Activated T-cell treated with anti-CD3 and anti-CD28 coated beads, Interleukin-2, amount 50 U/mL, for 4 hours (primary cell): Measurements from ENCODE around the gene CD164. TPM values are rescaled to one million over a fixed set of nuclear protein-coding genes. Genes with fewer than 3 reads are reported as not detected.

Experiments
- ATAC-seq, 2 donors: fragments of 200-7000 bp; cut with Tn5 transposase; one replicate each; pipeline ENCODE4 v1.10.0; 2021
- DNase-seq: peaks from one replicate; pipeline ENCODE4 v3.0.0-alpha.2; 2020
- H3K27me3 Mint-ChIP-seq: one replicate; pipeline ENCODE4 v1.8.0; 2021; ENCODE audit warnings: low read depth, mixed read lengths
- H3K36me3 Mint-ChIP-seq: one replicate; pipeline ENCODE4 v1.8.0; 2022; ENCODE audit warnings: mixed read lengths; ENCODE audit not compliant: insufficient read depth
- H3K4me1 Mint-ChIP-seq: one replicate; pipeline ENCODE4 v1.8.0; 2021; ENCODE audit warnings: low read depth, mixed read lengths
- H3K4me3 Mint-ChIP-seq: one replicate; pipeline ENCODE4 v1.8.0; 2021; ENCODE audit warnings: mild to moderate bottlenecking, moderate library complexity, mixed read lengths
- H3K9me3 Mint-ChIP-seq: one replicate; pipeline ENCODE4 v1.8.0; 2021; ENCODE audit warnings: mixed read lengths
- total RNA-seq, 3 donors: library from RNA; stranded (reverse); gene quantifications; one replicate each; pipeline ENCODE4 v1.2.1, GENCODE V29; 2021

The CD164 gene
- total RNA-seq, 3 donors from 2014 or later = 236 to 295 (median 239) TPM

GRCh38 chr6:109363753-109364152, 18.5 kb downstream of the CD164 start:
- ATAC-seq = no peak
- Mint-ChIP-seq H3K27me3 (no peaks in the 10 kb centered on the region), H3K4me1 (peaks cover 24% of the 10 kb centered on the region), H3K9me3 (no peaks in the 10 kb centered on the region), H3K4me3 (no peak overlapping the region), H3K36me3 (peaks cover 67% of the 10 kb centered on the region)
- no peak for DNase-seq

DNA sequence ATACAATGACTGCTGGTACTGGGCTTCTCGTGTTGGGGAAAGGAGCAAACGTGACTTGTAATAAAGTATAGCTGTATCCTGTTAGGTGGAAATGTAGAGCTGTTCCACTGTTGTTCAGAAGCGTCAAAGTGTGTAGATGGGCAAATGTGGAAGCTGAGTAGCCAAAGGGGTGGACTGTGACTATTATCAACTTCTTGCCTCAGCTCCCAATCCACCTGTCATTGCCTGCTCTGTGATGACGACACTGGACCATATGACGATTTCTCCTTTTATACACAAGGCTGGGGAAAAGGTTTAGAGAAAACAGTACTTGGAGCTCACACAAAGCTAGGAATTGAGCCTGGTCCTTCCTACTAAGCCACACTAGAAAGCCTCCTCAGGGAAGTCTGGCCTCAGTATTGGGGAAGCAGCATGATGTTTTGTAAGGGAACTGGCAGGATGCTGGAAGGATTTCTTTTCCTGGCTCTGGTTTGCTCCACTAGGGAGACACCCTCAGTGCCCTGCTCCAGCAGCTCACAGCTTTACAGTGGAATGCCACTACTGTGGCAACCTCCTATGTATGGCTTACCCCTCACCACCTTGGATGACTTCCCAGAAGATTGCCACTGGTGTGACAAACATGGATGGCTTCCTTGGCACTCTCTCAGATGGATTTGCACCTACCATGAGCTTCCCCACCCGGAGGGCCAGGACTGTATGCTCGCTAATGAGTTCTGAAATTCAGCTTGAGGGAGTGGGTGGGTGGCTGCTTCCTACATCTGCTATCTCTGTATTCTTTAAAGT, 20.0 kb downstream of the CD164 start:
- H3K4me1 Mint-ChIP-seq = peaks cover 24% of the 10 kb centered on the region
- H3K9me3 Mint-ChIP-seq = no peaks in the 10 kb centered on the region
- no peak for DNase-seq
- H3K27me3 Mint-ChIP-seq = no peaks in the 10 kb centered on the region
- H3K4me3 Mint-ChIP-seq = no peak overlapping the region
- peaks cover 77% of the 10 kb centered on the region for H3K36me3 Mint-ChIP-seq
- no peak for ATAC-seq

GRCh38 chr6:109360791-109361190, 21.5 kb downstream of the CD164 start:
- ATAC-seq (no peak), DNase-seq (no peak)
- Mint-ChIP-seq H3K4me3 (no peak overlapping the region), H3K9me3 (peaks cover 3% of the 10 kb centered on the region), H3K4me1 (peaks cover 18% of the 10 kb centered on the region), H3K36me3 (peaks cover 77% of the 10 kb centered on the region), H3K27me3 (no peaks in the 10 kb centered on the region)

GRCh38 chr6:109360281-109360680, 22.0 kb downstream of the CD164 start:
- Mint-ChIP-seq H3K9me3 (peaks cover 3% of the 10 kb centered on the region), H3K4me1 (peaks cover 18% of the 10 kb centered on the region), H3K4me3 (no peak overlapping the region), H3K27me3 (no peaks in the 10 kb centered on the region), H3K36me3 (peaks cover 77% of the 10 kb centered on the region)
- ATAC-seq = no peak
- no peak for DNase-seq

- Mint-ChIP-seq H3K4me3 (no peak overlapping the region), H3K27me3 (no peaks in the 10 kb centered on the region), H3K4me1 (peaks cover 13% of the 10 kb centered on the region), H3K9me3 (peaks cover 3% of the 10 kb centered on the region), H3K36me3 (peaks cover 75% of the 10 kb centered on the region)
- no peak for ATAC-seq
- DNase-seq = no peak
Measured at GRCh38 chr6:109359248-109359647, 23.0 kb downstream of the CD164 start.

- Mint-ChIP-seq H3K4me1 (peaks cover 5% of the 10 kb centered on the region), H3K4me3 (no peak overlapping the region), H3K36me3 (peaks cover 72% of the 10 kb centered on the region), H3K27me3 (no peaks in the 10 kb centered on the region), H3K9me3 (peaks cover 3% of the 10 kb centered on the region)
- no peak for ATAC-seq
- no peak for DNase-seq
Measured at GRCh38 chr6:109358204-109358603, 24.1 kb downstream of the CD164 start.

DNA sequence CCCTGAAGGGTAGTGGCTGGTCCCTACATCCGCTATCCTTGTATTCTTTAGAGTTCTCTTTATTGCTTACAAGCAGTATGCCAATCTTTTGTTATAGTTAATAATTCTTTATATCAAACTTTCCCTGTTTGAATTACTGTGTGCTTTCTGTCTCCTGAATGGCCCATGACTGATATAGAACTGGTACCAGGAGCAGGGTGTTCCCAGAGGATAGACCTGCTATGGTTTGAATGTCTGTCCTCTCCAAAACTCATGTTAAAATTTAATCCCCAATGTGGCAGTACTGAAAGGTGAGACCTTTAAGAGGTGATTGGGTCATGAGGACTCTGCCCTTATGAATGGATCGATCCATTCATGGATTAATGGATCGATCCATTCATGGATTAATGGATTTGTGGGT, 26.0 kb downstream of the CD164 start:
- DNase-seq (no peak), ATAC-seq (no peak)
- Mint-ChIP-seq H3K36me3 (peaks cover 73% of the 10 kb centered on the region), H3K27me3 (no peaks in the 10 kb centered on the region), H3K4me1 (peaks cover 5% of the 10 kb centered on the region), H3K4me3 (no peak overlapping the region), H3K9me3 (peaks cover 3% of the 10 kb centered on the region)

DNA sequence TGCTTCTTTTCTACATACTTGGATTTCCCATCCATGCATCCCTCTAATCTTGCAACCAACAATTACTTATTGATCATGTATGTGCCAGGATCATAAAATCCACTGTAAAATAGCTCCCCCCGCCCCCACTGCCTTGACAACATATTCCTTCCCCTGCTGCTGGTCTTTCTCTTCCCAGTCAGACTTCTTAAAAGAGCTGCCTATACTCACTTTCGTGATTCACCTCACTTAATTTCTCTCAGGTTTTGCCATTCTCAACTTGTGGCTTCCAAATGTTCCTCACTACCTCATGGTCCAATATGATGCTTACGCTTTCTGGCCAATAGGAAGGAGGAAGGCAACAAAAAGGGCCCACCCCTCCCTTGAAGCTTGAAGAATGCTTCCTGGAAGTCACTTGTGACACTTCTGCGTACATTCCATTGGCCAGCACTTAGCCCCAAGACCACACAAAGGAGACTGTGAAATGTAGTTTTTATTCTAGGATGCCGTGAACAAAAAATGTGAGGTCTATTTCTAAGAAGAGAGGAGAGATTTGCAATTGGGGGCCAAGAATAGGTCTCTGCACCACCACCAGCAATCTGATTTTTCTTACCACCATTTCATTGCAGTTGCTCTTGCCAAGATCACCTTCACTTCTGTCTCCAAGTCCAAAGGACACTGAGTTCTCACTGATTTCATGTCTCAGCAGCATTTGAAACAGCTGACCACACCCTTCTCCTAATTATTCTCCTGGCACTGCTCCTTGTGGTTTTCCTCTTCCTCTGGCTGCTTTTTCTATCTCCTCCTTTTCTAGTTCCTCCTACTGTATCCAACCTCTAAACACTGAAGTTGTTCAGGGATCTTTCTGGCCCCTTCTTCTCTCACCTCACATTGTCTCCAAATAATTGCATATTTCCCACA, 30.8 kb downstream of the CD164 start:
- Mint-ChIP-seq H3K4me1 (peaks cover 6% of the 10 kb centered on the region), H3K36me3 (peaks cover 35% of the 10 kb centered on the region), H3K4me3 (no peak overlapping the region), H3K27me3 (no peaks in the 10 kb centered on the region), H3K9me3 (no peaks in the 10 kb centered on the region)
- no peak for DNase-seq
- no peak for ATAC-seq

DNA sequence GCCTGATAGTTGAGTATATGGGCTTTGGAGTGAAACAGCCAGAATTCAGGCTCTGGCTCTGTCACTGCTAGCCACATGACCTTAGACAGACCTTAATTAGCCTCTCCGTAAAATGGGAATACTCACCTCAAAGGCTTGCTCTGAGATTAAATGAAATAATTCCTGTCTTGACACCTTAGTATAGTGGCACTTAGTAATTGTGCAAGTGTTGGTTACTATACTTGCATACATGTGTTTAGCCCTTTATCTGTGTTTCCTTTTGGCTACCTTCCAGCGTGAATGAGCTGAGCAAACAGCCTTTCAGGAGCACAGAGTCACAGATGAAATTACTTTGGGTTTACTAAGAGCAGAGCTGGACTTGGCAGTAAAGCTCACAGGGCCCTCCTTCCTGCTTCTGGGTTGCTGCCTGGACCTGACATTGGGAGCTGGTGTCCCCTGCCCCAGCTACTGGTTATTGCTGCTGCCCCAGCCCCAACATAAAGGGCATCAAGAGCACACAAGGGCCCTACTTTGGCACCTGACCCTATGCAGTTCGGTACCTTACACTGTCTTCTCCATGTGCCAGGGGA, 32.8 kb downstream of the CD164 start:
- H3K4me1 Mint-ChIP-seq = peaks cover 6% of the 10 kb centered on the region

DNA sequence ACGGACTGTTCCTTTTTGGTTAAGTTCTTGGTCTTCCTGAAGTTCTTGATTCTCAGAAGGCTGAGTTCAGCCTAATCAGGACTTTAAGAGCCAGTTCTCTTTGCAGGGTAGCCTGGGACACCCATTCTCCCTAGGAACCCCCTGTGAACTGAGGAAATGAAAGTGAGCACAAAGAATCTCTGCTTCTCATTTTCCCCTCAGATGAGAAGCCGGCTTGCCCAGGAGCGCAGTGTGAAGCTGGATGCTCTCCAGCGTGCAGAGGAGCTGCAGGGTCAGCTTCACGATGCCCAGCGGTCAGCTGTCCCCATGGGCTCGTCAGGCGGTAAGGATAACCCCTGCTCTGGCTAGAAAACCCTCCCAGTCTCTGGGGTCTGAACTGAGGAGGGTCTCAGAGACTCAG, 34.0 kb downstream of the CD164 start:
- DNase-seq = no peak
- no peak for ATAC-seq
- Mint-ChIP-seq H3K36me3 (peaks cover 18% of the 10 kb centered on the region), H3K9me3 (no peaks in the 10 kb centered on the region), H3K27me3 (no peaks in the 10 kb centered on the region), H3K4me1 (peaks cover 6% of the 10 kb centered on the region), H3K4me3 (no peak overlapping the region)

More for the DNA sequence above, 32.8 kb downstream of the CD164 start:
- DNase-seq = no peak
- Mint-ChIP-seq H3K4me3 (no peak overlapping the region), H3K36me3 (peaks cover 28% of the 10 kb centered on the region), H3K9me3 (no peaks in the 10 kb centered on the region), H3K27me3 (no peaks in the 10 kb centered on the region)
- ATAC-seq = no peak

- DNase-seq (no peak), ATAC-seq (no peak)
- Mint-ChIP-seq H3K4me1 (peaks cover 6% of the 10 kb centered on the region), H3K27me3 (no peaks in the 10 kb centered on the region), H3K36me3 (peaks cover 14% of the 10 kb centered on the region), H3K9me3 (no peaks in the 10 kb centered on the region), H3K4me3 (no peak overlapping the region)
Measured at GRCh38 chr6:109347779-109348178, 34.5 kb downstream of the CD164 start.

DNA sequence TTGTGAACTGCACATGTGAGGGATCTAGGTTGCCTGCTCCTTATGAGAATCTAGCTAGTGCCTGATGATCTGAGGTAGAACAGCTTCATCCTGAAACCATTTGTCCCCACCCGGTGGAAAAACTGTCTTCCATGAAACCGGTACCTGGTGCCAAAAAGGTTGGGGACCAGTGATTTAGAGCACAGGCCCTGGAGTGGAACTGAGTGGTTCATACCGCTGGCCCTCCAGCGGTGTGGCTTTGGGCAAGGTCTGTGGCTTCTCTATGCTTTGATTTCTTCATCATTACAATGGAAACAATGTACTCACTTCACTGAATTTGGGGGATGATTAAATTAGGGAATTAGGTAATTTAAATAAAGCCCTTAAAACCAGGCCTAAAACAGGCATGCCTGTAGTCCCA, 36.3 kb downstream of the CD164 start:
- Mint-ChIP-seq H3K36me3 (peaks cover 7% of the 10 kb centered on the region), H3K27me3 (no peaks in the 10 kb centered on the region), H3K4me1 (peaks cover 2% of the 10 kb centered on the region), H3K9me3 (no peaks in the 10 kb centered on the region), H3K4me3 (no peak overlapping the region)
- DNase-seq = no peak
- ATAC-seq = no peak

- ATAC-seq = no peak
- Mint-ChIP-seq H3K4me3 (no peak overlapping the region), H3K36me3 (peaks cover 4% of the 10 kb centered on the region), H3K4me1 (no peaks in the 10 kb centered on the region), H3K27me3 (no peaks in the 10 kb centered on the region), H3K9me3 (no peaks in the 10 kb centered on the region)
- no peak for DNase-seq
Measured at GRCh38 chr6:109344226-109344625, 38.0 kb downstream of the CD164 start.

- peaks cover 4% of the 10 kb centered on the region for H3K36me3 Mint-ChIP-seq
- no peaks in the 10 kb centered on the region for H3K27me3 Mint-ChIP-seq
- no peak overlapping the region for H3K4me3 Mint-ChIP-seq
- no peaks in the 10 kb centered on the region for H3K9me3 Mint-ChIP-seq
- H3K4me1 Mint-ChIP-seq = no peaks in the 10 kb centered on the region
- no peak for DNase-seq
- ATAC-seq = no peak
Measured at GRCh38 chr6:109343518-109343917, 38.7 kb downstream of the CD164 start.
